ENCODE measurements around the gene SLC26A1. TPM values are rescaled to one million over a fixed set of nuclear protein-coding genes. Genes with fewer than 3 reads are reported as not detected.

Gene SLC26A1
- total and polyA plus RNA-seq, 2 of the 13 experiments (the other 11 are each of a cell fraction or from before 2014, with no cell fraction given), result 5.4 to 22.9 TPM

DNA sequence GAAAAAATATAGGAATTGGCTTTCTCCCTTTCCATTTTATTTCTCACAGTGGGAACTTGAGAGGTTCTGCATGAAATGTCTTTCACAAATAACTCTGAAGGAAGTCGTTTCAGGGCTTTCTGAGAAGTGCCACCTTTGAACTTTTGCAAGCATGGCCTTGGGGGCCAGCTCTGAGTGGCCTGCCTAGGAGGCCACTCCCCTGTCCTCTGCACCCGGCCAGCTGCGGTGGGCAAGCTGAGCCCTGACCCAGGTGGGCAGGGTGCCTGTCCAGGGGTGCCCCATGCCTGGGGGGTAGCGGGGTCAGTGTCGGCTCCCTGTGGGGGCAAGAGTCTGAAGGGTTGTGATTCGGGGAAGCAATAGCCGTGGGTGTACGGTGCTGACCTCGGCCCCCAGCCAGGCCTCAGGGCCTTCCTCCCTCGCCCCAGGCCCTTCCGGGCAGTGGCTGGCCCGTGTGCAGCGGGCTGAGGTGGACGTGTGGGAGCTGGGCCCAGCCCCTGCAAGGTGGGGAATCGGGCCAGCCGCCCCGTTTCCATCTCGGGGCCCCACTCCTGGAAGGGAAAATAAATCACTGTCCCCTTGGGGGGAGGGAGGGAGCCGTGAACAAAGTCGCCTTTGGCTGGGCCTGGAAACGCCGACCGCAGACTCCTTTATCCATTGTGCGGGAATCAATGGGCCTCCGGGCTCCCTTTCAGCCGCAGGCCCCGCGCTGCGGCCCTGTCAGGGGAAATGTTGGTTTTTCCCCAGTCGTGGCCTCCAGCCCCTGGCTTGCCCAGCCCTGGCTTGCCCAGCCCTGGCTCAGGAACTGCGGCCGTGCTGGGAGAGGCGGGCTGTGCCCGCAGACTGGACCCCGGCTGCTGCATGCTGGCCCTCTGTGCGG lies 21.3 kb upstream of the SLC26A1 start (continued):
- TF ChIP-seq RXRA (CRISPR knock-in tag; IDR thresholded peaks at IDR 0.05), result no peak; the same call in none of the 2 replicates
- TF ChIP-seq GABPB1 (CRISPR knock-in tag; IDR thresholded peaks at IDR 0.05), result peak; percentile 70; the same call in 1 of the 2 replicates
- no peak for TF ChIP-seq JUND (CRISPR knock-in tag; IDR thresholded peaks at IDR 0.05)
- no peak for TF ChIP-seq ZFP82 (CRISPR knock-in tag; IDR thresholded peaks at IDR 0.05; ENCODE audit: borderline replicate concordance)
- TF ChIP-seq GPBP1L1 (CRISPR knock-in tag; IDR thresholded peaks at IDR 0.05), result no peak
- TF ChIP-seq ZFY (CRISPR knock-in tag; IDR thresholded peaks at IDR 0.05), result peak; percentile 61
- TF ChIP-seq FOSL2 (CRISPR knock-in tag; IDR thresholded peaks at IDR 0.05), result no peak
- no peak for TF ChIP-seq FOXA1 (IDR thresholded peaks at IDR 0.05)
- no peak for TF ChIP-seq FOXA1 (CRISPR knock-in tag; IDR thresholded peaks at IDR 0.05)
- no peak for TF ChIP-seq TBX3 (IDR thresholded peaks at IDR 0.05; ENCODE audit: borderline replicate concordance)
- TF ChIP-seq, protein P1, sequence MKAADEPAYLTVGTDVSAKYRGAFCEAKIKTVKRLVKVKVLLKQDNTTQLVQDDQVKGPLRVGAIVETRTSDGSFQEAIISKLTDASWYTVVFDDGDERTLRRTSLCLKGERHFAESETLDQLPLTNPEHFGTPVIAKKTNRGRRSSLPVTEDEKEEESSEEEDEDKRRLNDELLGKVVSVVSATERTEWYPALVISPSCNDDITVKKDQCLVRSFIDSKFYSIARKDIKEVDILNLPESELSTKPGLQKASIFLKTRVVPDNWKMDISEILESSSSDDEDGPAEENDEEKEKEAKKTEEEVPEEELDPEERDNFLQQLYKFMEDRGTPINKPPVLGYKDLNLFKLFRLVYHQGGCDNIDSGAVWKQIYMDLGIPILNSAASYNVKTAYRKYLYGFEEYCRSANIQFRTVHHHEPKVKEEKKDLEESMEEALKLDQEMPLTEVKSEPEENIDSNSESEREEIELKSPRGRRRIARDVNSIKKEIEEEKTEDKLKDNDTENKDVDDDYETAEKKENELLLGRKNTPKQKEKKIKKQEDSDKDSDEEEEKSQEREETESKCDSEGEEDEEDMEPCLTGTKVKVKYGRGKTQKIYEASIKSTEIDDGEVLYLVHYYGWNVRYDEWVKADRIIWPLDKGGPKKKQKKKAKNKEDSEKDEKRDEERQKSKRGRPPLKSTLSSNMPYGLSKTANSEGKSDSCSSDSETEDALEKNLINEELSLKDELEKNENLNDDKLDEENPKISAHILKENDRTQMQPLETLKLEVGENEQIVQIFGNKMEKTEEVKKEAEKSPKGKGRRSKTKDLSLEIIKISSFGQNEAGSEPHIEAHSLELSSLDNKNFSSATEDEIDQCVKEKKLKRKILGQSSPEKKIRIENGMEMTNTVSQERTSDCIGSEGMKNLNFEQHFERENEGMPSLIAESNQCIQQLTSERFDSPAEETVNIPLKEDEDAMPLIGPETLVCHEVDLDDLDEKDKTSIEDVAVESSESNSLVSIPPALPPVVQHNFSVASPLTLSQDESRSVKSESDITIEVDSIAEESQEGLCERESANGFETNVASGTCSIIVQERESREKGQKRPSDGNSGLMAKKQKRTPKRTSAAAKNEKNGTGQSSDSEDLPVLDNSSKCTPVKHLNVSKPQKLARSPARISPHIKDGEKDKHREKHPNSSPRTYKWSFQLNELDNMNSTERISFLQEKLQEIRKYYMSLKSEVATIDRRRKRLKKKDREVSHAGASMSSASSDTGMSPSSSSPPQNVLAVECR (CRISPR knock-in tag; IDR thresholded peaks at IDR 0.05; ENCODE audit: borderline replicate concordance), result peak; percentile 51; the same call in 1 of the 2 replicates
- TF ChIP-seq ZMAT3 (CRISPR knock-in tag; conservative IDR thresholded peaks at IDR 0.05), result 0 out of 2 replicates have a peak, but pooled peaks have one; percentile 17
- no peak for TF ChIP-seq SOX6 (IDR thresholded peaks at IDR 0.05)
- TF ChIP-seq SOX6 (CRISPR knock-in tag; IDR thresholded peaks at IDR 0.05), result peak; percentile 20; the same call in 1 of the 2 replicates
- no peak for TF ChIP-seq ARID2 (CRISPR knock-in tag; IDR thresholded peaks at IDR 0.05; ENCODE audit: borderline replicate concordance)
- TF ChIP-seq TCF7L2 (IDR thresholded peaks at IDR 0.05; ENCODE audit: low read depth, low read length), result no peak
- TF ChIP-seq RBFOX2 (IDR thresholded peaks at IDR 0.05; ENCODE audit: low read depth, low read length), result peak; percentile 78
- 0 out of 2 replicates have a peak, but pooled peaks have one; percentile 69 for TF ChIP-seq ZNF546 (CRISPR knock-in tag; conservative IDR thresholded peaks at IDR 0.05)
- peak; percentile 97 for TF ChIP-seq HNRNPL (IDR thresholded peaks at IDR 0.05; ENCODE audit: low read depth, low read length)
- no peak for TF ChIP-seq ZNF441 (CRISPR knock-in tag; IDR thresholded peaks at IDR 0.05; ENCODE audit: borderline replicate concordance)
- TF ChIP-seq ZNF841 (CRISPR knock-in tag; IDR thresholded peaks at IDR 0.05; ENCODE audit: borderline replicate concordance), result no peak
- no peak for TF ChIP-seq ZNF747 (CRISPR knock-in tag; IDR thresholded peaks at IDR 0.05; ENCODE audit: borderline replicate concordance)

Data from HepG2 (cell line).